NCI-H187 treated with DMSO at 0.1 percent for 48 hours (cell line): ENCODE measurements around the gene ACE.

ENCODE experiments used
- DNase-seq: peaks from one replicate; lab custom pipeline; 2025; lab: John Stamatoyannopoulos, UW

Gene ACE

GRCh38 chr17:63491413-63491812 lies 14.6 kb downstream of the ACE start:
- no peak for DNase-seq

DNA sequence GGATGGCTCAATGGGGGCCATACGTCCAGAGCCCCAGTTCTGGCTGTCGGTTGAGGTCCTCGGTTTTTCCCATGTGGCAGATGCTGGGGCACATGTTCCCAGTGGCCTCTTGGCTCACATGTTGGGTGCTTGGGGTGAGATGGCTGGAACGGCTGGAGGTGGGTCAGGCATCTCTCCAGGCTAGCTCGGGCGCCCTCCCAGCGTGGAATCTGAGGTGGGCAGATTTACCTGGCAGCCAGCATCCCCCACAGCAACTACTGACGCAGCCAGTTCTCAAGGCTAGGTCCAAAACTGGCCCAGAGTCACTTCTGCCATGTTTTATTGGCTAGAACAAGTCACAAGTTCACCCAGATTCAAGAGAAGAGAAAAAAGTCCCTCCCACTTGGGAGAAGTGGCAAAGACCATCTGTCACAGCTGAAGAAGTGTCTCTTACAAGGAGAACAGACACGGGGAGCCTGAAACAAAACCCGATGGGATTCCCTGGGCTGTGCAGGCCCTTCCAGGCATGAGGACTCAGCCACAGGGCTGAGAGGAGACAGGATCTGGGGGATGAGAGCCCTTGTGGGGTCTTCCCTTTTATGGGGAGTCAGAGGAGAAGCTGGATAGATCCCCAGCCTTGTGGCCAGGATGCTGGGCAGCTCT lies 15.2 kb downstream of the ACE start:
- DNase-seq, result no peak

- DNase-seq, result no peak
Observed at GRCh38 chr17:63492940-63493339, 16.1 kb downstream of the ACE start.

GRCh38 chr17:63493411-63493810 lies 16.6 kb downstream of the ACE start:
- no peak for DNase-seq

GRCh38 chr17:63494300-63494928 lies 17.6 kb downstream of the ACE start:
- DNase-seq, result no peak

- no peak for DNase-seq
Observed at GRCh38 chr17:63495491-63495890, 18.6 kb downstream of the ACE start.

DNA sequence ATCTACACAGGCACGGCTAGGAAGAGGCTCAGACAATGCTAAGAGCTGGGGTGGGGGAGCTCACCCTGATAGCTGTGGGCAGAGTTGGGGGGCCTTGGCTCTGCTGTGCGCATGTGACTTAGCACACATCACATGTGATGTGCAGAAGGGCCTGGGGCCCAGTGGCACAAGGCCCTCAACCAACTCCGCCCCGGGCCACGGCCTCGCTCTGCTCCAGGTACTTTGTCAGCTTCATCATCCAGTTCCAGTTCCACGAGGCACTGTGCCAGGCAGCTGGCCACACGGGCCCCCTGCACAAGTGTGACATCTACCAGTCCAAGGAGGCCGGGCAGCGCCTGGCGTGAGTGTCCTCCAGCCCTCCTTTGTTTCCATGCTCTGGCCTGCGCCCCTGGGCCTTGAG lies 19.3 kb downstream of the ACE start:
- no peak for DNase-seq

DNA sequence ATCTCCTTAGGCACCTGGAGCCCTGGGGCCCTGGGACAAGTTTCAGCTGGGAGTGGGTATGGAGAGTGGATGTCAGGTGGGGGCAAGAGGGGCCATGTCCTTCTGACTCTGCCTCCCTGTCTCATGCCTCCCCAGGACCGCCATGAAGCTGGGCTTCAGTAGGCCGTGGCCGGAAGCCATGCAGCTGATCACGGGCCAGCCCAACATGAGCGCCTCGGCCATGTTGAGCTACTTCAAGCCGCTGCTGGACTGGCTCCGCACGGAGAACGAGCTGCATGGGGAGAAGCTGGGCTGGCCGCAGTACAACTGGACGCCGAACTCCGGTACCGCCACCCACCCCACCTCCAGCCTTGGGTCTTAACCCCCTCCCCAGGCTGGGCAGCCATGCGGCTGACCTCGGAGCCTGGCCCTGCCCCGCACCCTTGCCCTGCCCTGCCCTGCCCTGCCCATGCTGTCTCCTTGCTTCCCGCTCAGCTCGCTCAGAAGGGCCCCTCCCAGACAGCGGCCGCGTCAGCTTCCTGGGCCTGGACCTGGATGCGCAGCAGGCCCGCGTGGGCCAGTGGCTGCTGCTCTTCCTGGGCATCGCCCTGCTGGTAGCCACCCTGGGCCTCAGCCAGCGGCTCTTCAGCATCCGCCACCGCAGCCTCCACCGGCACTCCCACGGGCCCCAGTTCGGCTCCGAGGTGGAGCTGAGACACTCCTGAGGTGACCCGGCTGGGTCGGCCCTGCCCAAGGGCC lies 20.0 kb downstream of the ACE start:
- no peak for DNase-seq

GRCh38 chr17:63497708-63498483 lies 21.0 kb downstream of the ACE start:
- no peak for DNase-seq

- no peak for DNase-seq
Observed at GRCh38 chr17:63498626-63499195, 21.9 kb downstream of the ACE start.

- DNase-seq, result no peak
Observed at GRCh38 chr17:63500543-63501390, 23.9 kb downstream of the ACE start.

DNA sequence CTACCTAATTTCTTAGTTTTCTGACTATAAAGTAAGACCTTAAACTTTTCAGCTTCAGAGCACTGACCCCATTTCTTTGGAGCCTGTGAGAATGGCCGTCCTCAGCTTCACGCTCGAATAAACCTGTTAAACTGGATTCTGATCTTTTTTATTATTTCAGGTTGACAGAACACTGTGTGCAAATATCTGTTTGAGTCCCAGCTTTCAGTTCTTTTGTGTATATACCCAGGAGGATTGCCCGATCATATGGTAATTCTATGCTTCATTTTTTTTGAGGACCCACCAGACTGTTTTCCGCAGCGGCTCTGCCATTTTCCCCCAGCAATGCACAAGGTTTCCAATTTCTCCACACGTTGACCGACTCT lies 26.5 kb downstream of the ACE start:
- DNase-seq, result no peak

- DNase-seq, result no peak
Observed at GRCh38 chr17:63504261-63504660, 27.4 kb downstream of the ACE start.

DNA sequence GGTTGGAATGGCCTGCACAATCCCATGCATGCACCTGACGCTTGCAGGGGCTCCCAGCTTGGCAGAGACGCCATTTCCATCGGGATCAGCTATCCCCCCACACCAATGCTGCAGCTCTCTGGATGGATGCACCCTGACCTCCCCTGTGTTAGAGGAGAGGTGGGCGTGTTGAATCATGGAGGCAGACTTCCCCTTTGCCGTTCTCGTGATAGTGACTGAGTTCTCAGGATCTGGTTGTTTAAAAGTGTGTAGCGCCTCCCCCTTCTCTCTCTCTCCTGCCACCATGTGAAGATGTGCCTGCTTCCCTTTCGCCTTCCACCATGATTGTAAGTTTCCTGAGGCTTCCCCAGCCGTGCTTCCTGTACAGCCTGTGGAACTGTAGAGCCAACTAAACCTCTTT lies 28.5 kb downstream of the ACE start:
- no peak for DNase-seq

GRCh38 chr17:63506627-63507026 lies 29.8 kb downstream of the ACE start:
- no peak for DNase-seq

- DNase-seq, result no peak
Observed at GRCh38 chr17:63511331-63511730, 34.5 kb downstream of the ACE start.

DNA sequence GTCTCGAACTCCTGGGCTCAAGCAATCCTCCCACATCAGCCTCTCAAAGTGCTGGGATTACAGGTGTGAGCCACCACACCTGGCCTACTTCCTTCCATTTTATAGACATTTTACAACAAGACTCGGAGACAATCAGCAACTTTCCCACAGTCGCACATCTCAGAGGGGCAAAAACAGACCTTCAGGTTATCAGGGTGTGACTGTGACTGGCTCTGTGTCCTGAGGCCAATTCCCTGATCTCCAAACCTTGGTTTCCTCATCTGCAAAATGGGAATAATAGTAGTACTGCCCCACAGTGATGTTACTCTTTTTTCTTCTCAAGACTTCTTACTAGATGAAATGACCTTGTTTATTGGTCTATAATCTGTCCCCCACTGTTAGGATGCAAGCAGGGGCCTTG lies 35.5 kb downstream of the ACE start:
- DNase-seq, result no peak

DNA sequence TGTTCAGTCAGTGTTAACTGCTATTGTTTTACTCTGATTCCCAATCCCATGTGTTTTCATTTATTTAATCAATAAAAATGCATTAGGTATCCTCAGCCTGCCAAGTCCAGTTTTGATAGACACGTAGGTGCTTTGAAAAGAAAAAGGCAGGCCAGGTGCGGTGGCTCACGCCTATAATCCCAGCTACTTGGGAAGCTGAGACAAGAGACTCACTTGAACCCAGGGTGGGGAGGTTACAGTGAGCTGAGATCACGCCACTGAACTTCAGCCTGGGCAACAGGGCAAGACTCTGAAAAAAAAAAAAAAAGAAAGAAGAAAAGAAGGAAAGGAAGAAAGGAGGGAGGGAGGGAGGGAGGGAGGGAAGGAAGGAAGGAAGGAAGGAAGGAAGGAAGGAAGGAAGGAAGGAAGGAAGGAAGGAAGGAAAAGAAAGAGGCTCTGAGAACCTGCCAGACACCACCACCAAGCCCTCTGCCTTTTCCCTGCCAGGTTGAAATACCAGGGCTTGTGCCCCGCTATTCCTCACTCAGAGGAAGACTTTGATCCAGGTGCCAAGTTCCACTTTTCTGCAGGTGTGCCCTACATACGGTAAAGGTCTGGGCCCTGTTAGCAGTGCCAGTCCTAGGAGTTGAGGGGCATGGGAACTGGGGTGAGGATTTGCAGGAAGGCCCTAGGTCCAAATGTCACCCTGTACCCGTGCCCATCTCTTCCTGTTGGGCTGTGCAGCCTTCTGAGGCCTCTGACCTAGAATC lies 36.2 kb downstream of the ACE start:
- DNase-seq, result no peak

- no peak for DNase-seq
Observed at GRCh38 chr17:63514477-63514876, 37.6 kb downstream of the ACE start.

DNA sequence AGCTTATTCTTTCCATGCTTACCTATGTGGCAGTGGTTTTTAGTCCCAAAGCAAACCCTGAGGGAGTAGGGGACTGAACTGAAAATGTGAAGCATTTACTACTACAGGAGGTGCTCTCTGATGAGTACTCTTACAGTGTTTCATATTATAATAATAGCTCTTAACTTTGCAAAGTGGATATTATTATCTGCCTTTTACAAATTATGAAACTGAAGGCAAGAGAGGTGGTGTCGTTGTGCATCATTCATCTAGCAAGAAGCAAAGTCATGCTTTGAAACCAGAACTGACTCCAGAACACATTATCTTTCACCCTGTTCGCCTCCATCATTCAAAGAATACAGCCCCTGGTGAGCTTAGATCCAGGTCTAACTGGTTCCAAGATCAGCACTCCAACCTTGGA lies 38.1 kb downstream of the ACE start:
- DNase-seq, result no peak

DNA sequence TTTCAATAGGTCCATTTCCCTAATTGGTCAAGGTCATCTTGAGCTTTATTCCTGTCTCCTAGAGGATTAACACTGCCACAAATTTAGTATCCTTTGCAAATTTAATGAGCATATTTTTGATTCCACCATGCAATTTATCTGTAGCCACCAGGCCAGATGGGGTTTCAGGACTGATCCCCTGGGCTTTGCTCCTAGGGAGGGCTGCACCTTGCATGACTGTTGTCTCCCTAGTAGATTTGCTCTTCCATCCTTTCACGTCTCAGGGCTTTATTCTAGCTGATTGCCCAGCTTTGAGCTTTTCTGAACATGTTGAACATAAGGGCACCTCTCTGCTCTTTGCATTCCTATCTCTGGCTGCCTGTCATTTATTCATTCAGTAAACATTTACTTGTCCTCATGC lies 38.6 kb downstream of the ACE start:
- DNase-seq, result no peak
